GM08714 (cell line): Measurements from ENCODE around the gene IKZF3.

ENCODE experiments used
- H3K4me3 ChIP-seq: fragments of 200-500 bp; sonication (Bioruptor generic); 2 replicates; pipeline ENCODE4 v1.5.1; 2014; ENCODE audit warnings: mild to moderate bottlenecking, low read length, inconsistent platforms
- ZNF274 ChIP-seq: IDR thresholded peaks from 2 replicates; pipeline ENCODE4 v1.6.1; 2012; ENCODE audit warnings: mild to moderate bottlenecking, low read depth, low read length

IKZF3 gene

DNA sequence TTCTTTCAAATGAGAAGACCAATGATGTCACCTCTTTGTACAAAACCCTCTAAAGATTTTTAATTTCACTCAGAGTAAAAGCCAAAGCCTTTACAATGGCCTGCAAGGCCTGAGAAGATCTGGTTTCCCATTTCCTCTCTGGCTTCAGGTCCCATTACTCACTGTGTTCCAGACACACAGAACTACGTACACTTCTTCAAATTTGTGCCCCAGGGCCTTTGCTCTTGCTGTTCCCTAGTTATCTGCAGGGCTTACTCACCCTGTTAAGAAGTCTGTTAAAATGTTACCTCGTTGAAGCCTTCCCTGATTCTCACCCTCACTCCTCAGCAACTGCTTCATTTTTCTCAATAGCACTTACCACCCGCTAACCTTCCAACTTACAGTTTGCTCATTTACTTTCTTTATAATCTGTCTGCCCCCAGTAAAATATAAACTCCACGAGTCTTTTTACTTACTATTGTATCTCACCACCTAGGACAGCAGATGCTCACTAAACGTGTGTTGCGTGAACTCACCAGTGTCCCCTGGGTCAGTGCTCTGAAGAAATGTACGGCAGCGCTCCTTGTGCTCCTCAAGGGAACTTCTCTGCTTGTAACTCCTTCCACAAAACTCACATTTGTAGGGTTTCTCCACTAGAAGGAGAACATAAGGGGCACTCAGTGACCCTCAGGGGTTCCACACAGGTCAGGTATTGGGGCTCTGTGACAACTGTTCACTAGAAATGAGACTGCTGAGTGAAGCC lies 76.2 kb downstream of the IKZF3 start:
- no peak for TF ChIP-seq ZNF274
- H3K4me3 ChIP-seq = no peak overlapping the region

DNA sequence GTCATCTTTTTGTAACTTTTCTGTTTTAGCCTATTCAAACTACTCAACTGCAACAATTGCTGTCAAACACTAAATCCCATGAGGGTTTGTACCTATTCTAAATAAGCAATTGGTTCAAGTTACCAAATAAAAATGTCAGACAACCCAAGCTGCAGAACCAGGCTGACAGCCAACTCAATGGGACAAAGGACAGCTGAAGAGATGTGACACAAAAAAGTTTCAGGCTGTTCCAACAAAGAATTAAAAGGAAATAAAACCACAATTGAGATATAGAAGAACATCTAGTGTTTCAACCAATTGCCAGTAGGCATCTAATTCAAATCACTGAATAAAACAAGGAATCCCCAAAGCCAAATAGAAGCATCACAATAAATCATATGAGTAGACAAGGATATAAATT lies 77.1 kb downstream of the IKZF3 start:
- H3K4me3 ChIP-seq = no peak overlapping the region
- no peak for TF ChIP-seq ZNF274

DNA sequence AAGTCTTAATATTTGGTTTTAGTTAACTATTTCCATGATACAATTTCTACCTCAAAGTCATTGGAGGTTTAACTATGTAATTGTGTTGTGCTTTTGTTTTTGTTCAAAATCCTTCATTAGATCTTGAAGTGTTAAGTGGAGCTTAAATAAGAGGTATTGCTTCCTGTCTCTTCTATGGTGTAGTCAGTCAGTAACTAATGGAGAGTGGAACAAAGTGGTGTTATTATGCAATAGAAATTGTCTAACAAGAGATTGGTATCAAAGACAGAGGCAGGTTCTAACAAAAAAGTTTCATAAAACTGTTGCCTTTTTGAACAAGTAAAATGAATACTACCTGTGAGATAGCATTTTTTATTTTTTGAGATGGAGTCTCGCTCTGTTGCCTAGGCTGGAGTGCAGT lies 81.1 kb downstream of the IKZF3 start:
- no peak overlapping the region for H3K4me3 ChIP-seq

GRCh38 chr17:39782481-39782880 lies 81.6 kb downstream of the IKZF3 start:
- TF ChIP-seq ZNF274 = no peak
- H3K4me3 ChIP-seq = no peak overlapping the region

More for the DNA sequence above, 81.1 kb downstream of the IKZF3 start:
- TF ChIP-seq ZNF274 = no peak

- H3K4me3 ChIP-seq = no peak overlapping the region
- no peak for TF ChIP-seq ZNF274
These were observed 82.3 kb downstream of the IKZF3 start for GRCh38 chr17:39781861-39782213.

DNA sequence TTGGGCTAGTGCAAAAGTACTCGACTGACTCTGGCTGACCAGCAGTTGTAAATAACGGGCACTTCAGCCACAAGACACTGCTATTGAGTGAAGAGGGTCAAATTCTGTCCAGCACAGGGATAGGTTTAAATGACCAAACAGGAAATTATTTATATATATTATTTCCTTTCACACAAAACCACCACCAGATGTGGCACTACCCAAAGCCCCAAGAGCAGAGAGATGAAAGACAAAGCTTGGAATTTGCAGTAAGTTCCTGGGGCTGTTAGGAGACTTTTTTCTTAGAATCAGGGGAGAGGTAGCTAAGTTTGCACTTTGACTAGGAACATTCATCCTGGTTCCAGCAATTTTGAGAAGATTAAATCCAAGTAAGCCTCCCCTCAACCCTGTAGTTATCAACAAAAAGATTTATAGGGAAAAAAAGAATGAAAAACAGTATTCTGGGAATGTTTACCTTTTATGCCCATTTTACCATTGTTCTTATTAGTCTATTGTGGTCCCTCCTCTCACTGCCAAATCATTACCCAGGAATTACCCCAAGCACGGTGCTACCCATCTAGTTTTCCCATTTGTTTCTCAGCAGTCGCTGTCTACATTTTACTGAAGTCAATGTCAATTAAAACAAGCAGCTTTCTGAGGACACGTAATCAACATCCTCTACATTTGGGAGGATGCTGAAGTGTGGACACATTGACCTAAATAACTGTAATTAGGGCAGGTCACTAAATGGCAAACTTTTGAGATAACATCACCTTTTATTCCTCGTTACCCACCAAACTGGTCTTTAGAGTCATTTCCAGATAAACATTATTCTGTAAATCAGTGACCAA lies 82.9 kb downstream of the IKZF3 start:
- H3K4me3 ChIP-seq = no peak overlapping the region
- no peak for TF ChIP-seq ZNF274

GRCh38 chr17:39777534-39778365 lies 86.4 kb downstream of the IKZF3 start:
- peak overlapping the region; percentile 73 for H3K4me3 ChIP-seq

GRCh38 chr17:39776252-39776651 lies 87.9 kb downstream of the IKZF3 start:
- TF ChIP-seq ZNF274 = no peak
- H3K4me3 ChIP-seq = peak overlapping the region; percentile 73

More at GRCh38 chr17:39777534-39778365, 86.4 kb downstream of the IKZF3 start:
- TF ChIP-seq ZNF274 = no peak

- TF ChIP-seq ZNF274 = no peak
- peak overlapping the region; percentile 73; the same call in 1 of the 2 replicates for H3K4me3 ChIP-seq
These were observed 89.1 kb downstream of the IKZF3 start for GRCh38 chr17:39775031-39775430.

- TF ChIP-seq ZNF274 = no peak
- peak overlapping the region; percentile 2; the same call in 1 of the 2 replicates for H3K4me3 ChIP-seq
These were observed 90.1 kb downstream of the IKZF3 start for GRCh38 chr17:39774047-39774446.

DNA sequence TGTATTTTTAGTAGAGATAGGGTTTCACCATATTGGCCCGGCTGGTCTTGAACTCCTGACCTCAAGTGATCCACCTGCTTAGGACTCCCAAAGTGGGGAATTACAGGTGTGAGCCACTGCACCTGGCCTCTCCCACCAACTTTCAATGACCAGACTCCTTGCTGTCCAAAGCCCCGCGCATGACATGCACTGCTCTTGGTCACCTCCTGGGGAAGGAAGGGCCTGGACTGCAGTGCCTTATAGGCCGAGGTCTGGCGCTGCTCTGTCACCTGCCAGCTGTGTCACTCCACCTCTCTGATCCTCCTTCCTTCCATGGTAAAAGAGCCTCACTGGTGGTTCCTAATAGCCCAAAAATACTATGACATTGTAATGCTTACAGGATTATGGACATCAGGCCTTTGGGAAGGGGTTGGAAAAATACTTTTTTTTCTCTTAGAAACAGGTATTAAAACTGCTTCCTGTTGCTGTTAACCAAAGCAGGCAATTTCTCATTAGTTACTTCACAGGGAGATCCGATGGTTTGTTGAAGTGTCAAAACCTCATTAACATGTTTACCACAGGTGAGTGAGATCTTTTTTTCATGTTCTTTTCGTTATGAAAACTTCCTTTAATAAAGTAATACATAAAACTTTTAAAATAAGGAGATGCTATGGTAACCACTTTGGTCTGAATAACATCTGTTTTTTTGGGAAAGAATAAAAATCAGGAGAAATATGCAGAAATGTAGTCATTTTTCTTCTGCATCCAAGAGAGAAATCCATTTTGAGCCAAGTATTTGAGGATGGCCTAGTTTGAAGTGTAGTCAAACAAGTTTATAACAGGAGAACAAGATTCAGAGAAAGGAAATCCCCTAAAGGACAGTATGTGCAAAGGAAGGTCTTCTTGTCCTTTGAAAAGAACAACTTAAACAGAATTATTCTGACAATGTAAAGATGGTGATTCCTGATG lies 90.9 kb downstream of the IKZF3 start:
- no peak for TF ChIP-seq ZNF274
- H3K4me3 ChIP-seq = peak overlapping the region; percentile 1; the same call in 1 of the 2 replicates

GRCh38 chr17:39772415-39772814 lies 91.7 kb downstream of the IKZF3 start:
- no peak for TF ChIP-seq ZNF274
- H3K4me3 ChIP-seq = peak overlapping the region; percentile 1; the same call in 1 of the 2 replicates

GRCh38 chr17:39769974-39770587 lies 94.0 kb downstream of the IKZF3 start:
- no peak for TF ChIP-seq ZNF274
- H3K4me3 ChIP-seq = no peak overlapping the region; the same call in 1 of the 2 replicates
